Measurements from ENCODE around the gene MFSD2A. TPM values are rescaled to one million over a fixed set of nuclear protein-coding genes. Genes with fewer than 3 reads are reported as not detected.

The MFSD2A gene
- total RNA-seq, 4 donors from 2014 or later: 8.9 to 60.8 (median 16.5) TPM

GRCh38 chr1:39973503-39974135 lies 18.7 kb downstream of the MFSD2A start:
- Histone ChIP-seq H3K27ac (no peak overlapping the region), H3K9me3 (no peaks in the 10 kb centered on the region), H3K27me3 (no peaks in the 10 kb centered on the region), H3K36me3 (no peaks in the 10 kb centered on the region), H3K4me1 (peaks cover 0 to 8% of the 10 kb centered on the region in 2 donors), H3K4me3 (replicated peaks in 1 of 3) (no peak overlapping the region)
- TF ChIP-seq POLR2A (IDR thresholded peaks at IDR 0.05) (no peak), CTCF (IDR thresholded peaks at IDR 0.05) (peak; percentile 87 to 98 (median 95))
- peak; percentile 79 to 85 for DNase-seq
- 30 to 31% methylated on average over 9 of the region's 9 CpGs for WGBS, 2 donors
- intact Hi-C loops (cut with DNase I): loop anchor here (2.0 to 5.0 kb wide), 2 partner anchors 56 to 155 kb away; no protein-coding TSS in a partner anchor

GRCh38 chr1:39976732-39977131 lies 21.8 kb downstream of the MFSD2A start:
- no peak for TF ChIP-seq CTCF (IDR thresholded peaks at IDR 0.05)
- no peak for TF ChIP-seq POLR2A (IDR thresholded peaks at IDR 0.05)
- H3K27ac ChIP-seq: no peak overlapping the region
- 67 to 82% methylated on average over 8 of the region's 8 CpGs for WGBS, 2 donors
- no peaks in the 10 kb centered on the region for H3K9me3 ChIP-seq
- no peak overlapping the region for H3K4me3 ChIP-seq (replicated peaks in 1 of 3)
- DNase-seq: no peak
- H3K4me1 ChIP-seq: peaks cover 0 to under 1% of the 10 kb centered on the region in 2 donors
- no peaks in the 10 kb centered on the region for H3K36me3 ChIP-seq
- intact Hi-C loops (cut with DNase I): no loop called here
- no peaks in the 10 kb centered on the region for H3K27me3 ChIP-seq

GRCh38 chr1:39977202-39977601 lies 22.3 kb downstream of the MFSD2A start:
- Histone ChIP-seq H3K4me1 (no peaks in the 10 kb centered on the region), H3K27ac (no peak overlapping the region), H3K9me3 (no peaks in the 10 kb centered on the region), H3K4me3 (replicated peaks in 1 of 3) (no peak overlapping the region), H3K27me3 (no peaks in the 10 kb centered on the region), H3K36me3 (no peaks in the 10 kb centered on the region)
- no peak for TF ChIP-seq POLR2A (IDR thresholded peaks at IDR 0.05)
- no peak for TF ChIP-seq CTCF (IDR thresholded peaks at IDR 0.05)
- intact Hi-C loops (cut with DNase I): no loop called here
- 89 to 91% methylated on average over 1 of the region's 1 CpG for WGBS, 2 donors
- no peak for DNase-seq

- no peaks in the 10 kb centered on the region for H3K36me3 ChIP-seq
- intact Hi-C loops (cut with DNase I): no loop called here
- H3K27ac ChIP-seq: no peak overlapping the region
- DNase-seq: no peak
- no peaks in the 10 kb centered on the region for H3K9me3 ChIP-seq
- H3K4me1 ChIP-seq: no peaks in the 10 kb centered on the region
- no peak overlapping the region for H3K4me3 ChIP-seq (replicated peaks in 1 of 3)
- no peaks in the 10 kb centered on the region for H3K27me3 ChIP-seq
- TF ChIP-seq CTCF (IDR thresholded peaks at IDR 0.05) (no peak), POLR2A (IDR thresholded peaks at IDR 0.05) (no peak)
- WGBS, 2 donors: 89 to 90% methylated on average over 4 of the region's 4 CpGs
Measured at GRCh38 chr1:39979654-39980053, 24.7 kb downstream of the MFSD2A start.

GRCh38 chr1:39980555-39981313 lies 25.8 kb downstream of the MFSD2A start:
- intact Hi-C loops (cut with DNase I): no loop called here
- DNase-seq: no peak
- no peaks in the 10 kb centered on the region for H3K27me3 ChIP-seq
- H3K36me3 ChIP-seq: no peaks in the 10 kb centered on the region
- no peak overlapping the region for H3K27ac ChIP-seq
- no peaks in the 10 kb centered on the region for H3K9me3 ChIP-seq
- WGBS, 2 donors: 86 to 88% methylated on average over 6 of the region's 6 CpGs
- H3K4me1 ChIP-seq: no peaks in the 10 kb centered on the region
- no peak overlapping the region for H3K4me3 ChIP-seq (replicated peaks in 1 of 3)
- TF ChIP-seq CTCF (IDR thresholded peaks at IDR 0.05) (no peak), POLR2A (IDR thresholded peaks at IDR 0.05) (no peak)

Data from thyroid gland (tissue), 4 donors.